Activated CD4-positive, alpha-beta T cell treated with anti-CD3 and anti-CD28 coated beads for 24 hours (primary cell): Measurements from ENCODE around the gene MRPS12.
A peak's percentile ranks its signal among the peaks of the same experiment; 100 is the strongest.

ENCODE experiments used
- DNase-seq, 2 donors: peaks; one replicate each; pipeline ENCODE4 v3.0.0-alpha.2; 2020; ENCODE audit warnings: low read depth in 2 of 2

Gene MRPS12

DNA sequence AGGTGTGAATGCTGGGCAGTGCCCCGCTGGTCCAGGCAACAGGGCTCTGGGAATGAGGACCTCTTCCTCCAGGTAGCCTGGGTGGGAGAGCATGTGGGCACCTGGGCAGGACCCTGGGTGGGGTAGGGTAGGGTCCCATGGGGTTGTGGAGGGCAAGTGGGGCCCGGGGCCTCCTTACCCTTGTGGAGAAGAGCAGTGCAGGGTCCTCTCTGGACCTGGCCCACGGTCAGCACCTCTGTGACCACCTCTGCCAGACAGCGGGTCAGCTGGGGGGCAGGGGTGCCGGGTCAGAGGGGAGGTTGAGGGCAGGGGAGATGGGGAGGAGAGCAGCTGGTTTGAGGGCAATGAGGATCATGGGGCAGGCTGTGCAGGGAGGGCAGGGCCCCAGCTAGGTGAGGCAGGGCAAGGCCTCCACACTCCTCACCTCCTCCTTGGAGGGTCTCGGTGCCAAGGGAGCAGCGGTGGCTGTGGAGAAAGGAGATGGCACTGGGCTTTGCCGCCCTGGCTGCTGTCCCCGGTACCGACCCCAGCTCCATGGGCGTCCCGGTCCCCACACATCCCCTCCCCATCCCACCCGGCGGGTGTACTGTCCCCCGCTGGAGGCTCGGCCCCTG lies 19.2 kb upstream of the MRPS12 start:
- no peak for DNase-seq

GRCh38 chr19:38912600-38913514 lies 17.9 kb upstream of the MRPS12 start:
- DNase-seq, result no peak

GRCh38 chr19:38913958-38914357 lies 16.8 kb upstream of the MRPS12 start:
- no peak for DNase-seq

DNA sequence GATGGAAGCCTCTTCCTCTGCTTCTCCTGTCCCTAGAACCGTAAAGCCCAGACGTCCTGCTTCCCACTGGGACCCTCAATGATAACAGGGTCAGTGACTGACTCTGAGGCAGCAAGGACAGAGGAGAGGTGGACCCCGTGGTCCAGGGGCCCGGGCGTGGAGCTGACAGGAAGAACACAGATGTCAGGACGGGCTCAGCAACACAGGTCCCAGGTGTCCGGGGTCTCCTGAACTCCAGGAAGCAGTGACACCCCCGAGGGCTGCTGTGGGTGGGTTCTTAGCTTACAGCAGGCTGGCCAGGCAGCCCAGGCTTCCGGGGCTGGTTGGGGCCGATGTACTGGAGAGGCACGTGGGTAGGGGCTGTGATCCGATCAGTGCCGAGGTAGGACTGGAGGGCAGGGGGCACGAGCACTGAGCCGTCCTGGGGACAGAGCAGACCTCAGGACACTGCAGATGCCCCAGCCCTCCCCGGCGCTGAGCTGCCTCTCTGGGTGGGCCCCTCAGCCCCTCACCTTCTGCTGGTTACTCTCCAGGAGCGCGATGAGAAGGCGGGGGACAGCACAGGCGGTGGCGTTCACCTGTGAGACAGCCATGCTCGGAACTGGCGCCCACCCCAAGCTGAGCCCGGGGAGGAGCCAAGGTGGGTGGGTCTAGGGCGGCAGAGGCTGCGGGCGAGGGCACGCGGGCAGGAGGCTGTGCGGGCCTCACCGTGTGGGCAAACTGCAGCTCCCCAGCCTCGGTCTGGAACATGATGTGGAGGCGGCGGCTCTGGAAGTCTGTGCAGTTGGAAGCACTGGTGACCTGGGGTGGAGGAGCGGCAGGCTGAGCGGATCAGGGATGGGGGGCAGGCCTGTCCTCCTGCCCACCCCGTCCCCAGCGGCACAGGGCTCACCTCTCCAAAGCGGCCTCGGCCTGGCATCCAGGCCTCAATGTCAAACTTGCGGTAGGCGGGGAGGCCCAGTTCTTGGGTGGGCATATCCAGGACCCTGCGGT lies 15.1 kb upstream of the MRPS12 start:
- no peak for DNase-seq

GRCh38 chr19:38917516-38917915 lies 13.2 kb upstream of the MRPS12 start:
- no peak for DNase-seq

DNA sequence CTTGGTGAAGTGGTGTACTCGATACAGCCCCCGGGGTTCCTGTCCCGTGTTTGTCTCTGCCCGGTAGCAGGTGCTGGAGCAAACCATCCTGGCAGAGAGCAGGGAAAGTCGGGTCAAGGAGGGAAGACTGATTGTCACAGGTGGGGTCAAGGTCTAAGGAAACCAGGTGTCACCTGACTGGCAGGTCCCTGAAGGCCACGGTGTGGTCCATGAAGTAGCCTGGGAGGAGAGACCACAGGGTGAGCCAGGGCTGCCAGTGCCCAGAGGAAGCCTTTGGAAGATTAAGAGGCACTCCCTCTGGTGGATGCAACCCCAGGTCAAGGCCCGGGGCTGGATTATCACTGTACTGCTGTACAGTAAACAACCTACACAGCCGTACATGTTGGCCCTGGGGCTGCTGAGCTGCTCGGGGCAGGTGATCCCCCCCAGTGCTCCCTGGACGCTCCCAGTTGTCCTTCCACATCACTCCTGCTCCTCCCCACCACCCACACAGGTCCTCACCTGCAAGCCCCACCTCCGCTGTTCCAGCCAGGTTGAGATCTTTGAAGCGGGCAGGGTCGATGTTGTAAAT lies 12.7 kb upstream of the MRPS12 start:
- DNase-seq, result no peak

- no peak for DNase-seq
Measured at GRCh38 chr19:38918526-38918925, 12.2 kb upstream of the MRPS12 start.

- DNase-seq, result no peak
Measured at GRCh38 chr19:38919837-38920601, 10.7 kb upstream of the MRPS12 start.

DNA sequence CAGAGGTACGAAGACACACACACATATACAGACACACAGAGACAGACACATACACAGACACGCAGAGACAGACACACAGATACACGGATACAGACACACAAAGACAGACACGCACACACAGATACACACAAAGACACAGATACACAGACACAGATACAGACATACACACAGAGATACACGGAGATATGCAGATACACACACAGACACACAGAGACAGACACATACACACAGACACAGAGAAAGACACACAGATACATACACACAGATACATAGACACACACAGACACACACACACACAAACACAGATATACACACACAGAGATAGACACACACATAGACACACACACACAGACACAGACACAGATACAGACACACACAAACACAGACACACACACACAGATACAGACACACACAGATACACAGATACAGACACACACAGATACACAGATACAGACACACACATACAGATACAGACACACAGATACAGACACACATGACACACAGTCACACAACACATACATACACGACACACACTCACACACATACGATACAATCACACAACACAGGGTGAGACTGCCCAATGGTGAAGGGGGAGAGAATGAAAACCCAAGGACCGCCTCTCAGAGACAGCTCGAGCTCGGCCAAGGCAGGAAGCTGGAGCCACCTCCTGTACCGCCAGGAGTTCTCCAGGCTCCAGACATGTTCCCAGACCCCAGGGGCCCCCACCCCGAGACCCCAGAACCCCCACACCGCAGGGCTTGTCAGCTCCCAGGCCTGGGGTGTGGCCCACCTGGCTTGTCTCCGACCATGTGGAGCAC lies 9.9 kb upstream of the MRPS12 start:
- no peak for DNase-seq

DNA sequence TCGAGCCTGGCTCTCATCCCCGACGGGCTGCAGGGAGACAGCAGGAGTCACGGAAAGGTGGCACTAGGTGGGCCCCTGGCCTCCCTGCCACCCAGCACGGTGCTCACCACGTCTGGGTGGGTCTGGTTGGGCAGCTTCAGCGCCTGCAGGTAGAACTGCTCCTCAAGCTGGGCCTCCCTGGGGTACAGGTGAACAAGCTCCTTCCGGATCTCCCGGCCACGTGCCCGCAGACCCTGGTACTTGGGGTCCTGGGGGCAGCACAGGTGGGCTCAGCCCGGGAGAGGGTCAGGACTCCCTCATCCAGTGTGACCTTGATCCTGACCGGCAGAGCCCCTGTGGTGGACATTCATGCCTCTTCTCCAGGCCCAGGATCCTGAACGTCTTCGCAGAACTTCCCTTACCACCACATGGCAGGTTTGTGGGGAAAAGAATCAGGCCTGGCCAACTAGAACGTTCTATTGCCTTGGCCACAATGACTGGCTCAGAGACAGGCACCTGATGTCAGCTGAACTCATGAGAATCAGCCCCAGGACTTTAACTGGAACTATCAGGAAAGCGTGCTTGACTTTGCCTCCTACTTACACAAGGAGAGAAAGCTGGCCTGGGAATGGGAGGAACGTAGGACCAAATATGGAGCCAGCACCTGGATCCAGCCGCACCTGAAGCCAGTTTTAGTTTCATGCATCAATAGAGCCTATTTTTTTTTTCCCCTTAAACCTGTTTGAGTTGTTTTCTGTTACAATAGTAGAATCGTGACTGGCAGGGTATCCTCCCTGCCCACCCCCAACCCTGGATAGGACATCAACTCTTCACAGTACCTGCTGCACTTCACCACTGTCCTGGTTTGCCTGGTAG lies 9.1 kb upstream of the MRPS12 start:
- DNase-seq, result no peak

DNA sequence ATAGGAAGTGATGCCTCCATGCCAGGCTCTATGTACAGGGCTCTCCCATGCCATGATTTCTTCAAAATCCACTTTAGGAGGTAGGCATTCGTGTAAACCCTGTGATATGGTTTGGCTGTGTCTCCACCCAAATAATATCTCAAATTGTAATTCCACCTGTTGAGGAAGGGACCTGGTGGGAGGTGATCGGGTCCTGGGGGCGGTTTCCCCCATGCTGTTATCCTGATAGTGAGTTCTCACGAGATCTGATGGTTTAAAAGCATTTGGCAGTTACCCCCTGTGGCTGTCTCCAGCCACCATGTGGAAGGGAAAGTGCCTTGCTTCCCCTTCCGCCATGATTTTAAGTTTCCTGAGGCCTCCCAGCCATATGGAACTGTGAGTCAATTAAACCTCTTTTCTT lies 8.3 kb upstream of the MRPS12 start:
- no peak for DNase-seq

DNA sequence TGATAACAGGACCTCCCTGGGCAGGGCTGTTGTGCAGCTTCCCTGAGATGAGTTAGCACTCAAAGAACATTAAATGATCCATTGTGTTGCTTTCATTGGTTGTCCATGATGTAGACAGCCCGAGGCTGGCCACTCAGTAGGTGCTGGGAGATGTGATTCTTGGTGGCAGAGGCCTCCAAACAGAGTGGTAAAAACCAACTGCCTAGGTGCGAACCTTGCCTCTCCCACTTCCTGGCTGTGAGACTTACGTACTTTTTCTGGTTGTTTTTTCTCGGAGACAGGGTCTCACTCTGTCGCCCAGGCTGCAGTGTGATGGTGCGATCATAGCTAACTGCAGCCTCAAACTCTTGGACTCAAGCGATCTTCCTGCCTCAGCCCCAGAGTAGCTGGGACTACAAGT lies 6.4 kb upstream of the MRPS12 start:
- no peak for DNase-seq

- DNase-seq, result no peak
Measured at GRCh38 chr19:38928391-38929001, 2.2 kb upstream of the MRPS12 start.

GRCh38 chr19:38929929-38930775 lies 592 bp upstream of the MRPS12 start, which contains the start of gene SARS2:
Gene SARS2 (minus strand): TSS chr19:38930763. CDS start chr19:38930736, 27 bp downstream.
- peak; percentile 84 to 87 for DNase-seq

GRCh38 chr19:38931521-38931793 lies 713 bp downstream of the MRPS12 start:
- DNase-seq, result no peak

- DNase-seq, result peak in 1 of 2 donors; percentile 42
Measured at GRCh38 chr19:38932425-38933179, 1.9 kb downstream of the MRPS12 start.

- no peak for DNase-seq
Measured at GRCh38 chr19:38933544-38933943, 2.8 kb downstream of the MRPS12 start.
